Fibroblast of peridontal ligament (primary cell): ENCODE results near the gene SLC35B2.

Experiments used
- DNase-seq: peaks from one replicate; pipeline ENCODE4 v3.0.0-alpha.2; 2010; ENCODE audit errors: extremely low read depth

Gene SLC35B2

DNA sequence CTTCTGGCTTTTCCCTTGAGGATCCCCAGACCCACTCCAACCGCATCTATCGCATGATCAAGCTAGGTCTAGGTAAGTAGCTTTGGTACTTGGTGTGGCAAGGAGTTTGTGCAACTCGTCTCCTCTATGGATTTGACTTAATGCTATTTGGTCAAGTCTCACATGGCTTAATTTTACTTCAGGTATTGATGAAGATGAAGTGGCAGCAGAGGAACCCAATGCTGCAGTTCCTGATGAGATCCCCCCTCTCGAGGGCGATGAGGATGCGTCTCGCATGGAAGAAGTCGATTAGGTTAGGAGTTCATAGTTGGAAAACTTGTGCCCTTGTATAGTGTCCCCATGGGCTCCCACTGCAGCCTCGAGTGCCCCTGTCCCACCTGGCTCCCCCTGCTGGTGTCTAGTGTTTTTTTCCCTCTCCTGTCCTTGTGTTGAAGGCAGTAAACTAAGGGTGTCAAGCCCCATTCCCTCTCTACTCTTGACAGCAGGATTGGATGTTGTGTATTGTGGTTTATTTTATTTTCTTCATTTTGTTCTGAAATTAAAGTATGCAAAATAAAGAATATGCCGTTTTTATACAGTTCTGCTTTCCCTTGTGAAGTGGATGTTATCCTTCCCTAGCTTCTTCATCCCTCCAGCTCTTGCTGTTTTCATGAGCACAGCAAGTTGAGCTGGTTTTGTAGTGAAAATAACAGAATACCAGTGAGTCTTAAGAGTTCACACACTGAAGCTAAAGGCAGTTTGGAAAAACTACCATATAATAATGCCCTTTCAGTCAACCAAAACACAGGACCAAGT lies 3.8 kb downstream of the SLC35B2 start:
- peak; percentile 30 for DNase-seq

DNA sequence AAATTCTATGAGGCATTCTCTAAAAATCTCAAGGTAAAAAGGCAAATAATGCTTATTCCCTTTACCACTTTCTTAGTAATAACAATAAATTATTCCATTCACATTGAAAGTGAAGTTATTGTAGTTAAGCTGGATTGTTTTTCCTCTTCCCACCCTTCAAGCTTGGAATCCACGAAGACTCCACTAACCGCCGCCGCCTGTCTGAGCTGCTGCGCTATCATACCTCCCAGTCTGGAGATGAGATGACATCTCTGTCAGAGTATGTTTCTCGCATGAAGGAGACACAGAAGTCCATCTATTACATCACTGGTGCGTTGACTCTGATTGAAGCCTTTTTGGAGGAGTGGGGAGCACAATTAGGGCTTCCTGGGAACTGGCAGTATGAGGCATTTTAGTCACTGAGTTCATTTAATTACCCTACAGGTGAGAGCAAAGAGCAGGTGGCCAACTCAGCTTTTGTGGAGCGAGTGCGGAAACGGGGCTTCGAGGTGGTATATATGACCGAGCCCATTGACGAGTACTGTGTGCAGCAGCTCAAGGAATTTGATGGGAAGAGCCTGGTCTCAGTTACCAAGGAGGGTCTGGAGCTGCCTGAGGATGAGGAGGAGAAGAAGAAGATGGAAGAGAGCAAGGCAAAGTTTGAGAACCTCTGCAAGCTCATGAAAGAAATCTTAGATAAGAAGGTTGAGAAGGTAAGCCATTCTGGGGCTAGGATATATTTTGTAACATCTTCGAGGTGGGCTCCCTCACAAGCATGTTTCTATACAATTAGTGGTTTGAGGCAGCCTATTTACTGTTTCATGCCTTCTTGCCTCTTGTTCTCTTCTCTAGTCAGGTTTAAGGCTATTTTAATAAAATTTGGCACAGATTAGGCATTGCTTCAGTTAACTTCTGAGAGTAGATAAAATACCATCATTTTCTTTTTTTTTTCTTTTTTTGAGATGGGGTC lies 5.5 kb downstream of the SLC35B2 start:
- no peak for DNase-seq

DNA sequence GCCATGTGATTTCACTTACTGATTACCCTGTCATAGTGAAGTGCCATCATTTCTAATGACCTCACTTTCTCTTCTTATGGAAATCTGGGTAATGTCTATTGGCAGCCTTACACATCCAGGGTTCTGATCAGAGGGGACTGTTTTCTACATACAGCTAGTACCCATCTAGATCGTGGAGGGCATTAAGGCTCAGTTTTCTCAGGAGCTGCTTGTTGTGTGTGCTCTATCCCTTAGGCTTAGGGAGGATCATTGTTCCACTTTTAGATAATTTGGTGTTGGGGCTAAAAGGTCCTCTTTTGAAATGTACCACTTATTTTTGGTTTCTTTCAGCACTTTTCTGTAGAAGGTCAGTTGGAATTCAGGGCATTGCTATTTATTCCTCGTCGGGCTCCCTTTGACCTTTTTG lies 6.6 kb downstream of the SLC35B2 start:
- DNase-seq, result no peak

DNA sequence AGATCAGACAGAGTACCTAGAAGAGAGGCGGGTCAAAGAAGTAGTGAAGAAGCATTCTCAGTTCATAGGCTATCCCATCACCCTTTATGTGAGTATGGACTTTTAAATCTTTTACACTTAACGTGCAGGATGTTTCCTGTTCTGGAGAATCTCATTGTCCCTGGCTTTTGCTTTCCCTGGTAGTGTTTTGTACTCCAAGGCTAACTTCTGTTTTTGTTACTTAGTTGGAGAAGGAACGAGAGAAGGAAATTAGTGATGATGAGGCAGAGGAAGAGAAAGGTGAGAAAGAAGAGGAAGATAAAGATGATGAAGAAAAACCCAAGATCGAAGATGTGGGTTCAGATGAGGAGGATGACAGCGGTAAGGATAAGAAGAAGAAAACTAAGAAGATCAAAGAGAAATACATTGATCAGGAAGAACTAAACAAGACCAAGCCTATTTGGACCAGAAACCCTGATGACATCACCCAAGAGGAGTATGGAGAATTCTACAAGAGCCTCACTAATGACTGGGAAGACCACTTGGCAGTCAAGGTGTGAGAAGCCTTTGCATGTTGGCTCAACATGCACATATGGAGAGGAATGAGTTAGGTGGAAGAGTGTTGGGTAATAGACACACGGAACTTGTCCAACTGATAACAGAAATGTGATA lies 7.1 kb downstream of the SLC35B2 start:
- DNase-seq, result no peak

DNA sequence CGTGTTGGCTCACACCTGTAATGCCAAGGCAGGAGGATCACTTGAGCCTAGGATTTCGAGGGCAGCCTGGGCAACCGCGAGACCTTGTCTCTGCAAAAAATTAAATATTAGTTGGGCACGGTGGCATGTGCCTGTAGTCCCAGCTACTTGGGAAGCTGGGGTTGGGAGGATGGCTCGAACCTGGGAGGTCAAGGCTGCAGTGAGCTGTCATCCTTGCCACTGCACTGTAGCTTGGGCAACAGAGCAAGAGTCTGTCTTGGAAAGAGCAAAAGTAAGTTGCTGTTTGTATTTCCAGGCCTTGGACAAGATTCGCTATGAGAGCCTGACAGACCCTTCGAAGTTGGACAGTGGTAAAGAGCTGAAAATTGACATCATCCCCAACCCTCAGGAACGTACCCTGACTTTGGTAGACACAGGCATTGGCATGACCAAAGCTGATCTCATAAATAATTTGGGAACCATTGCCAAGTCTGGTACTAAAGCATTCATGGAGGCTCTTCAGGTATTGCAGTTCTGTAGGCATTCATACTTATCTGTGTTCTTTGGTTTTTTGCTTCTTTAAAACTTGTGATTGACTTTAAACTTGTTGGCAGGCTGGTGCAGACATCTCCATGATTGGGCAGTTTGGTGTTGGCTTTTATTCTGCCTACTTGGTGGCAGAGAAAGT lies 8.1 kb downstream of the SLC35B2 start:
- DNase-seq, result no peak

DNA sequence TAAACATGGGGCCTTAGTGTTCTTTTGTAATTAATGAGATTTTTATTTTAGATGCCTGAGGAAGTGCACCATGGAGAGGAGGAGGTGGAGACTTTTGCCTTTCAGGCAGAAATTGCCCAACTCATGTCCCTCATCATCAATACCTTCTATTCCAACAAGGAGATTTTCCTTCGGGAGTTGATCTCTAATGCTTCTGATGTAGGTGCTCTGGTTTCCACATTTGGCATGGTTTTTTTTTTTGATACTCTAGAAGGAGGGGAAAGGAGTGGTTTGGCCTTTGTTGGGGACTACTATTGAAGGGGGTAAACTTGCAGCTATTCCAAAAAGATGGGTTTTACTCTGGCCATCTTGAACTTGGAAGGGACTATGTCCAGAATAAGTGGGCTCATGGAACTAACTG lies 8.7 kb downstream of the SLC35B2 start:
- DNase-seq, result no peak

DNA sequence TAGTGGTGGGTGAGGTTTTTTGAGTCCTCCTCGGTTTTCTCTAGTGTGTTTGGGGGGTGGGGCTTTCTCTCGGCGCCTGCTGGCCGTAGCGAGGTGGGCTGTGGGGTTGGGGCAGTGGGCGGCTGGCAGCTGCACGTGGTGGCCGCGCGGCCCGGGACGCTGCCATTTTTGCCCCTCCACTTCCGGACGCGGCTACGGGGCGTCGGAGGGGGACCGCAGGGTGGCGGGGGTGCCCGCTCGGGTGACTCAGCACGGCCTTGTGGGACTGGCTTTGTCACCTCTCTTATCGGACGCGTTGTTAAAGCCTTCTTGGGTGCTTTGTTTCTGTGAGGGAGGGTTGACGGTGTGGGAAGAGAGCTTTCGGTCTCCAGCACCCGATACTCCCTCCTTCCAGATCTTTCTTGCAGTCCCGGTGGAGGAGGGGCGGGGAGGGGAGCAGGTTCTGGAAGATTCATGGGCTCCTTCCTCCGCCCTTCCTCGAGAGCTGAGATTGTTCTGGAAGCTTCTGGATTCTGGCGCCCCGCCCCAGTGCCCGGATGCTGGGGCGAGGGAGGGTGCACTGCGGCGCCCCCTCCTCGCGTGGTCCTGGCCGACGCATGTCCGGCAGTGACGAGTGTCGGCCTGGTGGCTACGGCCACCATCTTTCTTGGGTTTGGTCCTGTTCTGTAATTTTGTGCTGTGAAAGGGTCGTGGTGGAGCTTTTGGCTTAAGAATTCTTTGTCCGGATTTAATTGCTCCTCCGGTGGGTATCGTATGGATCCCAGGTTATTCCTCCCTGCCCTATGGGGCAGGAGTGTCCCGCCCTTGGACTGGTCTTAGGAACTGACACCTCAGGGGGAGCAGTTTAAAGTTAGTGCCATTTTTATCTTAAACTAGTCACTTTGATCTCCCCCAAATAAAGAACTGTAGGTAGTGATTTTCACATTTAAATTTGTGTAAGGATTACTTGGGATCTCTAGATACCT lies 9.7 kb downstream of the SLC35B2 start:
- peak; percentile 42 for DNase-seq

DNA sequence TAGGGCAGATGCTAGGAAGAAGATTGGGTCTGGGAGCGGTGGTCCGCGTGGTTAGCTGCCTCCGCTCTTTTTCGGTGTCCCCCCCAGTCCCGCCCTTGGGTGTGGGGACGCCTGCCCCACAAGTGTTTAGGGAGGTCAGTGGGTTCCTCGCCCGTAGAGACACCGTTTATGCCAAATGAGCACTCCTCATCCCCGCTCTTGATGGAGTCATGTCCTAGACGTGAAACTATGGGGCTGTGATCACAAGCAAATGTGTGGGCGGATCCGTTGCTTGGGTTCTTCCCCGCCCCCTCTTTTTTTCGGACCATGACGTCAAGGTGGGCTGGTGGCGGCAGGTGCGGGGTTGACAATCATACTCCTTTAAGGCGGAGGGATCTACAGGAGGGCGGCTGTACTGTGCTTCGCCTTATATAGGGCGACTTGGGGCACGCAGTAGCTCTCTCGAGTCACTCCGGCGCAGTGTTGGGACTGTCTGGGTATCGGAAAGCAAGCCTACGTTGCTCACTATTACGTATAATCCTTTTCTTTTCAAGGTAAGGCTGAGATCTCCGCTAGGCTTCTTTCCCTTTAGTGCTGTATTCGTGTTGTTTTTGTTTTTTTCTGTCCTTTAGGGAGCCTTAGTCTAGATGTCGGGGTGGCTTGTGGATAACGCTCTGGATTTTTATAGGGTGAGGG lies 10.5 kb downstream of the SLC35B2 start, which contains the start of gene HSP90AB1:
Gene HSP90AB1, plus strand, starts transcription at position 439 of the 675 bp plus-strand sequence. CDS start 1,529 bp downstream, outside the sequence.
- DNase-seq, result peak; percentile 97

DNA sequence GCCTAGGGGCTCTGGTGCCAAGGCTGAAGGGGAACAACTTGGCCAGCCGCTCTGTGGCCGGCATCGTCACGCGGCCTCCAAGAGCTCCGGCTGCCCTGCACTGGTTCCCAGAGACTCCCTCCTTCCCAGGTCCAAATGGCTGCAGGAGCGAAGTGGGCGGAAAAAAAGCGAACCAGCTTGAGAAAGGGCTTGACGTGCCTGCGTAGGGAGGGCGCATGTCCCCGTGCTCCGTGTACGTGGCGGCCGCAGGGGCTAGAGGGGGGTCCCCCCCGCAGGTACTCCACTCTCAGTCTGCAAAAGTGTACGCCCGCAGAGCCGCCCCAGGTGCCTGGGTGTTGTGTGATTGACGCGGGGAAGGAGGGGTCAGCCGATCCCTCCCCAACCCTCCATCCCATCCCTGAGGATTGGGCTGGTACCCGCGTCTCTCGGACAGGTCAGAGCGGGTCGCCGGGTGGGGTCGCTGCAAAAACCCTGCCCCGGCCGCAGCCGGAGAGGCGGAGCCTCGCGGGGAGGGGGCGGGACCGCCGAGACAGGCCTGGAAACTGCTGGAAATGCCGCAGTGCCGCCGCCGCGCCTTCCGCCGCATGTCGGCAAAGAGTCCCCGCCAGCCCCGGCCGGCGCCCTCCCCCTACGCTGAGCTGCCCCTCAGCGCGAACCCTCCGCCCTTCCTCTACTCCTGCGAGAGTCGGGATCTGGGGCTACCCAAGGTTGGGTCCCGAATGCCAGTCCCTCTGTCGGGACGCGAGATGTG lies 11.2 kb downstream of the SLC35B2 start:
- peak; percentile 75 for DNase-seq

DNA sequence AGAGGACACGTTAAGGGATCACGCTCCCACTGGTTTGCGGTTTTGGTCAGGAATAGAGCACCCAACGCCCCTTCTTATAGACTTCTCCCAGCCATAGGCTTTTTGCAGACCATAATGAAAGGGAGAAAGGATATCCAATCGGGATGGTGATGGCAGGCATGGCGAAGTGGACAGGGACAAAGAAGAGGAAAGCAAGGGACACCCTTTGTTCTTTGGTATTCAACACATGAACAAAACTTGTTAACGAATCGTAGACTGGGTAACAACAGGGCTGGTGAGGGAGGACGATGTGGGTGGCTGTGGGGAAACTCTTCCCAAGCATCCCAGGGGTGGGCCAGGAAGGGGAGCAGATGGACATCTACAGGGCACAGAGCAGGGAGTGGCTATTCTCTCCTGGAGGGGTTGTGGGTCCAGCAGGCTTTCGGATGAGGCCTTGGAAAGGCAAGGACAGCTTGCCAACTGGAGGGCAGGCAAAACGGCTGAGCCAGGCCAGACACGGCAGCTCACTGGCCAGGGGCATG lies 11.9 kb downstream of the SLC35B2 start:
- no peak for DNase-seq

DNA sequence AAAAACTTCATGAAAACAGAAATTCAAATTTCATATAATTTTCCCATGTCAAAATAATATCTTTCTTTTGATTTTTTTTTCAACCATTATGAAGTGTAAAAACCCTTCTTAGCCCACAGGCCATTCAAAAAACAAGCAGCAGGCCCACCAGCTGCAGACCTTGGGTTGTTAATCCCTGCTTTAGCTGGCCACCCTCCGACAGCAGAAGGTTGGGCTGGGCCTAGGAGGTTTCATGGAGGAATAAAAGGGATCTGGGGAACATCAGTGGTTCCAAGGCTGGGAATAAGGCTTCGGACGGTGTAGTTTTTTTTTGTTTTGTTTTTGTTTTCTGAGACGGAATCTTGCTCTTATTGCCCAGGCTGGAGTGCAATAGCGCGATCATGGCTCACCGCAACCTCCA lies 14.0 kb downstream of the SLC35B2 start:
- DNase-seq, result no peak

DNA sequence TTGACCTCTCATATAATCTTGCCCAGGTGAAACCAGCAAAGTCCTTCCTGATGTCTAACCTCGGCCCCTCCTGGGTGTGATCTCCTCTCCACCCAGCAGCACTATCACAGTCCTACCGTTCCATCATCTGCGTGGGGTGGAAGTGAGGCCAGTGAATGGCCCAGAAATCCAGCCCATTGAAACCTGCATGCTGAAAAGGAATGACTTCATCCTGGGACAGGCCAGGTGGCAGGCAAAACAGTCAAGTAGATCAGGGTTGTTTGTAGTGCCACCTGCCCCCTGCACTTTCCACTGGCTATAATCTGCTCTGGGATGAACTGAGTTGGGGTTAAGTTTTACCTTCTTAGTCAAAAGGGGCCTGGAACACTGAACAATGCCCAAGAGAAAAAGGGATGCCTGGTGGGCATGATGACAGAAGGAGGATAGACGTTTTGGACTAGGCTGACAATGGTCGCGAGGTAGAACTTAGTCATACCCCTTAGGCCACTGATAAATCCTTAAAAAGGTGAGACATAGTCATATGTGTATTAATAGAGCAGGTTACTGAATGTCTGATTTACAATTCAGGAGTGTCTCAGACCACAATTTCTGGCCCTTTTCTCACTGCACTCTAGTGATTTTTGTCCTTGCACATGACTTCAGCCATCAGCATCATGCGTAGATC lies 18.5 kb downstream of the SLC35B2 start:
- no peak for DNase-seq

DNA sequence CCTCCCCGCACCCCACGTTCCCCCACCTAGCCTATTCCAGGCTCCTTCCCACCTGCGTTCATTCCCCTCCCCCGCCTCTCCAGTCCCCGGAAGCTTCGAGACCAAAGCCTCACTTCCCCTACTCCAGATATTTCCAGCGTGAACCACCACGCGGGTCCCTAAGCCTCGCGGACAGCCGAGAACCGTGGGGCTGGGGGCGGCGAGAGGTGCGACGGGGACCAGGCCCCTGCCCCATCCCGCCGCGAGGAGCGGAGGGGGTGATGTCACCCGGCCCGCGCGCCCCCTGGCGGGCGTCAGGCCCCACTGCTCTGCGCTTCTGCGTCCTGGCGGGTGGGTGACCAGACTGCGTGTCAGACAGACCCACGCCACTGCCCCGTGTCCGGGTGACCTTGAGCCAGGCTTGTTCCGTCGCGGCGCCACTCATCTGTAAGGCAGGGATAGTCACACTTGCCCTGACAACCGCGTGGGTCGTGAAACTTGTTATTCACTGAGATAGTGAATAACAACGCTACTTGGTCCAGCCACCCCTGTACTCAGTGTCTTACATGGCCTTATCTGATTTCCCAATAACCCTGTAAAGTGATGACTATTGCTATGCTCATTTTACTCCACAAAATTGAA lies 19.4 kb downstream of the SLC35B2 start:
- peak; percentile 56 for DNase-seq

DNA sequence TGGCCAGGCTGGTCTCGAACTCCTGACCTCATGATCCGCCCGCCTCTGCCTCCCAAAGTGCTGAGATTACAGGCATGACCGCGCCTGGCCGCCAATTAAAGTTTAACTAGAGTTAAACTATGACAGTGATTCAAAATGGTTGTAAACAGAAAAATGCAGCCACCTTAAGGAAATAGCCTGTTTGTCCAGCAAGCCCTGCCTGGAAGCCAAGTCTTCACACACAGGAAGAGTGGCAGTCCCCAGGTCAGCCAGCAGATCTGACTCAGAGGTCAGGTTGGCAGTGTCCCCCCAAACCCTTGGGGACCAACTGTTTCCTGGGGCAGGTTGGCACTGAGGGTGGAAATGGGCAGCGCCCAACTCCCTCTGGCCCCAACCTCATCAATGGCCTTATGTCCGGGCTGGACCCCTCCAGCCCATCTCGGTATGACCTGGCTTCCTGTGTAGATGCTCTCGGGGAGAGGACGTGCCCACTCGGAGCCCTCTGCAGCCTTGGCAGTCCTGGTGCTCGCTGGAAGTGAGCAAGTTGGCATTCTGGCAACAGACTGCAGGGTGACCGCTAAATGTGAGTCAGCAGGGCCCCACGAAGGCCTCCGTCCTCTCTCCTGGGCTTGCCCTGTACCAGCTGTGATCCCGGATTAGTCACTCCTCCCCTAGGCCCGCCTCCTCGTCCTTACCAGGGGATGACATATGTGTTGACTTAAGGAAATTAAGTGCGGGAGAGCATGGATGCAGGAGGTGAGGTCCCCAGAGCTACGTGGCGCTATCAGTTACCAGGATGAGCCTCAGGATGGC lies 20.1 kb downstream of the SLC35B2 start:
- DNase-seq, result peak; percentile 94

DNA sequence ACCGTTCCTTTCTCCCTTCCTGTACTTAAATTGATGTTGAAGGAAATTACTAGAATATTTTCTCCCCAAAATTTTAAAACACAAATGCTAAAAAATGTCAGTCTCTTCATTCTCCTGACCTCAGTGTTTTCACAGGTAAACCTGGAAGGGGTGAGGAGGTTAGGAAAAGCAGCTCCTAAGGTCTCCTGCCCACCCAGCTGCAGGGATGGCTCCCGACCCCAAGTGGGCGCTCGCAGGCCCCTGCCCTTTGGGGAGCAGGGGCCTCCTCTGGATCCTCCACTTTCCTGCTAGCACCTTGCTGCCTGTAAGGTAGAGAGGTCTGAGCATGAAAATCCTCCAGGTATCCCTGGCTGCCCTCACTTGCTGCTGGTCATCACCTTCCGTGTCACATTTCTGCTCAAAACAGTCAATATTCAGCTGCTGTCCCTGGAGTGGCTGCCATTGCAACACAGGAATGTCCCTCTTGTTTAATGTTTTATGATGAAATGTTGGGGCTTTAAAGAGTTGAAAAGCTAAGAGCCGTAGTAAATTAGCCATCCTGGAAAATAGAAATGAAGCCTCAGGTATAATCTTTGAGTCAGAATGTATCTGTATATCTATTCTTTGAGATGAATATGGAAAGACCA lies 21.3 kb downstream of the SLC35B2 start:
- DNase-seq, result no peak

DNA sequence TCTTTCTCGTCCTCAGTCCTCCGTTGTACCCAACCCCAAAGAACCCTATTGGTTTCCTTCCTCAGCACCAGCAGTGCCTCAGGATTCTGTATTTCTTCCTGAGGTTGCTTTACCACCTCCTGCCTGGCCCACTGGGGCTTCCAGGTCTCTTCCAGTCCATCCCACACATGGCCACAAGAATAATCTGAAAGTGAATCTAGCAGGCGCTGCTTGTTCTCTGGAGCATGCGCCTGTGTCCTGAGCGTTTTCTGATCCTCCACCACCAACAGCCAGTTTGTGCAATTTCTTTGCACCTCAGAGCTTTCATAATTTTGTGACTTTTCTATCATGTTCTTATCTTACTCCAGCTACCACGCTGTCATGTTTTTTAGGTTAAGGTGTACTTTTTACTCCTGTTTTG lies 22.1 kb downstream of the SLC35B2 start:
- no peak for DNase-seq
